Activated naive CD8-positive, alpha-beta T cell treated with anti-CD3 and anti-CD28 coated beads, Interleukin-2, amount 50 U/mL, for 24 hours (primary cell): ENCODE data around the gene OR2T11.

Experiments
- ATAC-seq: fragments of 150-1000 bp; cut with Tn5 transposase; one replicate; pipeline ENCODE4 v1.10.0; 2021
- DNase-seq: peaks from one replicate; pipeline ENCODE4 v3.0.0; 2021
- H3K27ac Mint-ChIP-seq: one replicate; pipeline ENCODE4 v1.8.0; 2021; ENCODE audit warnings: mild to moderate bottlenecking, mixed read lengths
- H3K27me3 Mint-ChIP-seq: one replicate; pipeline ENCODE4 v1.8.0; 2021; ENCODE audit warnings: mixed read lengths
- H3K36me3 Mint-ChIP-seq: one replicate; pipeline ENCODE4 v1.8.0; 2021; ENCODE audit warnings: low read depth, mixed read lengths
- H3K4me1 Mint-ChIP-seq: one replicate; pipeline ENCODE4 v1.8.0; 2021; ENCODE audit warnings: mixed read lengths
- H3K4me3 Mint-ChIP-seq: one replicate; pipeline ENCODE4 v1.8.0; 2021; ENCODE audit warnings: mild to moderate bottlenecking, moderate library complexity, mixed read lengths
- H3K9me3 Mint-ChIP-seq: one replicate; pipeline ENCODE4 v1.8.0; 2021; ENCODE audit warnings: mixed read lengths

Gene OR2T11

DNA sequence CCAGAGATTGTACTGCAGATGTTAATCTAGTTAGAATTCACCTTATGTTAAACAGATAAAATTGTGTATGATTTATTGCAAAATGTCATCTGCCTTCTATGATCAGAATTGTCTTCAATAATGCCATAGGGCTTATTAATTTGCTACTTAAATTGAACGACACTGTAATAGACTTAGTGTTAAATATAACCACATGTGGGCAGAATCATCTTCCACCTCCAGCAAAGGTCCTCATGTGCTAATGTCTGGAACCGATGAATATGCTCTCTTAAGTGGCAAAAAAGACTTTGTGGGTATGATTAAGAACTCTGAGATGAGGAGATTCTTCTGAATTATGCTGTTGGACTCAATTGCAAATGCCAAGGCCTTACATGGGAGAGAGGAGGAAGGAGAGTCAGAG lies 4.3 kb downstream of the OR2T11 start:
- ATAC-seq (no peak), DNase-seq (no peak)
- Mint-ChIP-seq H3K4me3 (no peak overlapping the region), H3K27ac (no peak overlapping the region), H3K4me1 (no peaks in the 10 kb centered on the region), H3K9me3 (no peaks in the 10 kb centered on the region), H3K36me3 (no peaks in the 10 kb centered on the region), H3K27me3 (peaks cover 2% of the 10 kb centered on the region)

DNA sequence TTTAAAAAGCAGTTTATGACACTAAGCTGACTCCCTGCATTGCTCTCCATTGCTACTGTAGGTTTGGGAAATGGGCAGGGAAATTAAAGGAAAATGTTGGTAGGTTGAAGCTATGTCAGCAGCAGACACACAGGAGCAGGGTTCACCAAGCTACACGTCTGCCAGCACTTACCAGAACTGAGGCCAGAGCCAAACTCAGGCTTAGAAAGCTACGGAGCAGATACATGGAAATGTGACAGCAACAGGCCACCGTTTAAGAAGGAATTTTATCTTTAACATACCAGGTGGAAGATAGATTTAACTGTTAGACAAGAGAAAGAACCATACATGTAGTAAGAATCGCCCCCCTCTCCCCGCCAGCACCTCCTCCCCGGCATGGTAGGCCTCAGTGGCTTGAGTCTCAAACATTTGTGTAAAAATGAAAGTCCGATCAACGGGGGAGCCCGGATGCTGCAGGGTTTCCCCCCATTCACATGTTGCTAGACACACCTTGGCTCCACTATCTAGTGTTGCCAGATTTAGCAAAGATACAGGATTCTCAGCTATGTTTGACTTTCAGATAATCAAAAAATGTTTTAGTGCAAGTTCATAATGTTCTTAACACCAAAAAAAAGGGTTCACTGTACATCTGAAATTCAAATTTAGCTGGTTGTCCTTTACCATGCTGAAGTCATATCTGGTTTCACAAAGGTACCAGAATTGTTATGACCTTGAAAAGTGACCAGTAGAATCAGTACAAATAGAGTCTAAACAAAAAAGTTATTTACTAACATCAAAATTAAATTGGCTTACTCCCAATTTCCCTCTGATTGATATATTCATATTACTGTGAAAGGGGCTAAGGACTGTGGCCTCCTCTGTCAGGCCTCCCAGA lies 6.7 kb downstream of the OR2T11 start:
- DNase-seq (no peak), ATAC-seq (no peak)
- H3K27ac Mint-ChIP-seq = no peak overlapping the region
- H3K9me3 Mint-ChIP-seq = no peaks in the 10 kb centered on the region
- no peak overlapping the region for H3K4me3 Mint-ChIP-seq
- no peaks in the 10 kb centered on the region for H3K36me3 Mint-ChIP-seq
- H3K27me3 Mint-ChIP-seq = peaks cover 2% of the 10 kb centered on the region
- H3K4me1 Mint-ChIP-seq = no peaks in the 10 kb centered on the region

DNA sequence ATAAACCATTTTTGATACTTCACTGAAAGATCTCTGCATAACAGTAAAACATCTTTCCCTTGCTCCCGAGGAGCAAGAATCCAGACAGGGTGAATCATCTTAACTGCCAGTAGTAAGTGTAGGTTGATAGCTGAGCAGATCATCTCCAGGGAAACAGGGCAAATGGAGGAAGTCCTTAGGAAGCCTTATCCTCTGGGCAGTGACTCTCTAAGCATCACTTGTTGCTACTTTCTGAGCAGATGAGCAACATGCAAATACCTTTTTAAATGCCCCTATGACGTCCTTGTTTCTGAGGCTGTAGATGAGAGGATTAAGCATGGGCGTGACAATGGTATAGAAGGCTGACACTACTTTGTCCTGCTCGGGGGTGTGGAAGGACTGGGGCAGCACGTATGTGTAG lies 8.9 kb downstream of the OR2T11 start:
- H3K4me1 Mint-ChIP-seq = no peaks in the 10 kb centered on the region

GRCh38 chr1:248625166-248625565 lies 9.7 kb downstream of the OR2T11 start:
- H3K36me3 Mint-ChIP-seq = no peaks in the 10 kb centered on the region
- no peak overlapping the region for H3K27ac Mint-ChIP-seq
- no peaks in the 10 kb centered on the region for H3K4me1 Mint-ChIP-seq
- H3K4me3 Mint-ChIP-seq = no peak overlapping the region
- ATAC-seq (no peak), DNase-seq (no peak)
- peaks cover 2% of the 10 kb centered on the region for H3K27me3 Mint-ChIP-seq
- no peaks in the 10 kb centered on the region for H3K9me3 Mint-ChIP-seq

More for the DNA sequence above, 8.9 kb downstream of the OR2T11 start:
- Mint-ChIP-seq H3K27ac (no peak overlapping the region), H3K9me3 (no peaks in the 10 kb centered on the region), H3K36me3 (no peaks in the 10 kb centered on the region), H3K27me3 (peaks cover 2% of the 10 kb centered on the region), H3K4me3 (no peak overlapping the region)
- ATAC-seq (no peak), DNase-seq (no peak)

GRCh38 chr1:248622570-248623001 lies 12.3 kb downstream of the OR2T11 start:
- Mint-ChIP-seq H3K4me1 (no peaks in the 10 kb centered on the region), H3K4me3 (no peak overlapping the region), H3K9me3 (no peaks in the 10 kb centered on the region), H3K27me3 (no peaks in the 10 kb centered on the region), H3K27ac (no peak overlapping the region), H3K36me3 (no peaks in the 10 kb centered on the region)
- ATAC-seq (peak; percentile 70), DNase-seq (no peak)

GRCh38 chr1:248621770-248622169 lies 13.1 kb downstream of the OR2T11 start:
- no peak overlapping the region for H3K4me3 Mint-ChIP-seq
- H3K9me3 Mint-ChIP-seq = no peaks in the 10 kb centered on the region
- no peaks in the 10 kb centered on the region for H3K4me1 Mint-ChIP-seq
- ATAC-seq (no peak), DNase-seq (no peak)
- no peaks in the 10 kb centered on the region for H3K36me3 Mint-ChIP-seq
- H3K27ac Mint-ChIP-seq = no peak overlapping the region
- H3K27me3 Mint-ChIP-seq = no peaks in the 10 kb centered on the region

GRCh38 chr1:248618878-248619277 lies 16.0 kb downstream of the OR2T11 start:
- ATAC-seq = peak; percentile 65
- Mint-ChIP-seq H3K9me3 (peaks cover 10% of the 10 kb centered on the region), H3K27me3 (no peaks in the 10 kb centered on the region), H3K36me3 (no peaks in the 10 kb centered on the region), H3K27ac (no peak overlapping the region), H3K4me3 (no peak overlapping the region), H3K4me1 (peaks cover 10% of the 10 kb centered on the region)
- peak; percentile 71 for DNase-seq

DNA sequence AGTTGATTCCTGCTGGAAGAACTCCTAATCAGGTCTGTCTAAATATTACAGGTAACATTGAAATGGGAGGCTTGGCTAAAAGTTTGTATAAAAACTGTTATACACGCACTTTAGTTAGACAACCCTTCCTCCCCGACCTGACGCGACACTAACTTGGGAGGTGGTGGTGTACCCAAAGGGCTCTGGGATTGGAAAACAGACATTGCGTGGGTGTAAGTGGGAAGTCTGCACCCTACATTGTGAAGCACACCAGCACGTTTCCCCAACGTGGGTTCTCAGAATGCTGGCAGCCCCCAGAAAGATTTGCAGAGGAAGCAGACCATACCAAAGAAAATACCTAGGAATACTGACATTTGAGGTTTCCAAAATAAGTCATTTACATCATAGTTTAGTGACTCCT lies 16.8 kb downstream of the OR2T11 start:
- peaks cover 10% of the 10 kb centered on the region for H3K9me3 Mint-ChIP-seq
- H3K27me3 Mint-ChIP-seq = no peaks in the 10 kb centered on the region
- ATAC-seq = no peak
- no peak overlapping the region for H3K4me3 Mint-ChIP-seq
- peaks cover 17% of the 10 kb centered on the region for H3K4me1 Mint-ChIP-seq
- DNase-seq = no peak
- H3K36me3 Mint-ChIP-seq = no peaks in the 10 kb centered on the region
- H3K27ac Mint-ChIP-seq = no peak overlapping the region

DNA sequence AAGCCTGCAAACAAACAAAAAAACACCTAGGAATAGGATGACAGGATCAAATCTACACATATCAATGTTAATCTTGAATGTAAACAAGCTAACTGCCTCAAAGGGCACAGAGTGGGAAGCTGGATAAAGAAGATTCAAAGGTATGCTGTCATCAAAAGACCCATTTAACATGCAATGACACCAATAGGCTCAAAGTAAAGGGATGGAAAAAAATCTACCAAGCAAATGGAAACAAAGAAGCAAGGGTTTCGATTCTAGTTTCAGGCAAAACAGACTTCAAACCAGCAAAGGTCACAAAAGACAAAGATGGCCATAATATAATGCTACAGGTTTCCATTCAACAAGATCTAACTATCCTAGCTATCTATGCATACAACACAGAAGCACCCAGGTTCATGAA lies 21.1 kb downstream of the OR2T11 start:
- ATAC-seq (peak; percentile 75), DNase-seq (no peak)
- Mint-ChIP-seq H3K4me1 (peaks cover 44% of the 10 kb centered on the region), H3K27me3 (no peaks in the 10 kb centered on the region), H3K27ac (peak overlapping the region; percentile 84), H3K4me3 (peak overlapping the region; percentile 14), H3K9me3 (peaks cover 10% of the 10 kb centered on the region), H3K36me3 (no peaks in the 10 kb centered on the region)

DNA sequence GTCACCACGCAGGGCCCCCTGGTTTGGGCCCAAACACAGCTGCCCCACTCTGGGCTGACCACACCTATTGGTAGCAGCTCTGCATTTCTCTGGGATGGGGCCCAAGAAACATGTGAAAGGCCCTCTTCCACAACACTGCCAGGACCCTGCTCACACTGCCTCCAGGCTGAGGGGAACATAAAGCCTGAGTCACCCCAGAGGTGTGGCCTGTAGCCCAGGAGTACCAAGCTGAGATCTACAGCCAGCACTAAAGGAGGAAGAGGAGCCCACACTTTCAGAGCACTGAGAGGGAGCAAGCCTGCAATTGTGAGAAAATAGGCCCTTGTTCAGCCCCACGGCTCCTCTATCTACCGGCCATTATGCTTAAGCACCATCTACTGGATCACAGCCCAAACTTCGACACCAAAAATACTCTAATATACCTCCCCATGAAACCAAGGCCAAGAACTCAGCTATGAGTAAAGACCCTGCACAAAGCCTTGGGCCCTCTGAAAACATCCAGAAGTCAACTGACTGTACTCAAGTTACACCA lies 22.9 kb downstream of the OR2T11 start:
- H3K4me3 Mint-ChIP-seq = no peak overlapping the region
- ATAC-seq (peak; percentile 93), DNase-seq (peak; percentile 40)
- H3K27ac Mint-ChIP-seq = no peak overlapping the region
- H3K36me3 Mint-ChIP-seq = no peaks in the 10 kb centered on the region
- peaks cover 10% of the 10 kb centered on the region for H3K9me3 Mint-ChIP-seq
- H3K4me1 Mint-ChIP-seq = peaks cover 44% of the 10 kb centered on the region
- no peaks in the 10 kb centered on the region for H3K27me3 Mint-ChIP-seq

DNA sequence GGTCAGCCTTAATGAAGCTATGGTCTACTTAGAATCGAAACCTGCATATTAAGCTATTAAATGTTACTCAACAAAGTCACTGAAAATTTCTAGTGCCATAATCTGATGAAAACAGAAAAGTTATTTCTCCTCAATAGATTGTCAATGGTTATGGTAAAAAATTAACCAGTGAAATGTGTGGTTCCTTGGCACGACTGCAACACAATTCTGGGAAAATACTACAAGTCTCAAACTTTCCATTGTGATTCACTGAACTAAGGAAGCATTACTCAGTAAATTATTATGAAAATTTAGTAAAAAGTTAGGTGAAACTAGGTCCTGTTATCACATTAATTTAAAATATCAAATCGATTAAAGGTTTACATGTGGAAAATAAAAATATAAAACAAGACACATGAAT lies 24.6 kb downstream of the OR2T11 start:
- Mint-ChIP-seq H3K36me3 (no peaks in the 10 kb centered on the region), H3K27me3 (no peaks in the 10 kb centered on the region), H3K9me3 (peaks cover 10% of the 10 kb centered on the region), H3K4me3 (no peak overlapping the region), H3K4me1 (peaks cover 44% of the 10 kb centered on the region), H3K27ac (peak overlapping the region; percentile 23)
- no peak for ATAC-seq
- no peak for DNase-seq

DNA sequence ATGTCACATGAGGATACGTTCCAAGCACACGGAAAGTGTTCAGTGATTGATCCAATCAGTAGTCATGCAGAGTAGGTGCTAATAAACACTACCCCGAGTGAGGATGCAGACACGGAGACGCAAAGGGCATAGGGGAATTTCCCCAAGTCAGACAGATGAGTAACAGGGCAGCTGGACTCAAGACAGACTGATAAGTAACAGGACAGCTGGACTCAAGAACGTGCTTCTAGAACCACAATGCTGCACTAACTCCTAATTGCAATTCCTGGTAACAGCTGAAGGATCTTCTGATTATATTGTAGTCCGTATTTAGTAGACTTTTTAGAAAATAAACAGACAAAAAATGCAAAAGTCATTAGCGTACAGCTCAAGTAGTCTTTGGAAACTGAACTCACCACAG lies 35.5 kb downstream of the OR2T11 start:
- peaks cover 7% of the 10 kb centered on the region for H3K4me1 Mint-ChIP-seq
- no peak overlapping the region for H3K27ac Mint-ChIP-seq
- ATAC-seq (no peak), DNase-seq (no peak)
- no peaks in the 10 kb centered on the region for H3K27me3 Mint-ChIP-seq
- no peak overlapping the region for H3K4me3 Mint-ChIP-seq
- no peaks in the 10 kb centered on the region for H3K36me3 Mint-ChIP-seq
- no peaks in the 10 kb centered on the region for H3K9me3 Mint-ChIP-seq

DNA sequence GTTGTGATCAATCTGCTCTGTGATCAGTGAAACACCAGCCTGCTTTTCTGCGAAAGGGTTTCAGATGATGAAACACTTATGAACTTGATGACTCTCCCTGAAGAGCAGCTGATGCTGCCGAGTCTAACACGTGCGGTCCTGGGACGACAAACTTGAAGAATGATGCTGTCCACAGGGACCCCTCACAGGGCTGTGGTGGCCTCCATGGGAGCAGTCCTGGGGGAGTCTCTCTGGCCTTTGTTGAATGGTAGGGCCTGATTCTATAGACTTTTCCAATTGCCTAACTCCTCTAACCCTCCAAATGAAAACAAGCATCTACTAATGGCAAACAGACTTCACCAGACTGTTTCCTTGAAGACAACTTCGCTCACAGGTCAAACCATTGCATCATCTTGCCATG lies 37.3 kb downstream of the OR2T11 start, which contains the start of gene OR2T10:
TSS of gene OR2T10 (minus strand) at position 112 of the 400 bp plus-strand sequence. CDS start 3,932 bp downstream, outside the sequence.
- H3K36me3 Mint-ChIP-seq = no peaks in the 10 kb centered on the region
- no peak for ATAC-seq
- no peak within 1 kb of the TSS for H3K4me3 Mint-ChIP-seq
- H3K4me1 Mint-ChIP-seq = peaks cover 7% of the 10 kb centered on the region
- no peaks in the 10 kb centered on the region for H3K9me3 Mint-ChIP-seq
- no peaks in the 10 kb centered on the region for H3K27me3 Mint-ChIP-seq
- peak within 1 kb of the TSS; percentile 69 for H3K27ac Mint-ChIP-seq
- DNase-seq = no peak

DNA sequence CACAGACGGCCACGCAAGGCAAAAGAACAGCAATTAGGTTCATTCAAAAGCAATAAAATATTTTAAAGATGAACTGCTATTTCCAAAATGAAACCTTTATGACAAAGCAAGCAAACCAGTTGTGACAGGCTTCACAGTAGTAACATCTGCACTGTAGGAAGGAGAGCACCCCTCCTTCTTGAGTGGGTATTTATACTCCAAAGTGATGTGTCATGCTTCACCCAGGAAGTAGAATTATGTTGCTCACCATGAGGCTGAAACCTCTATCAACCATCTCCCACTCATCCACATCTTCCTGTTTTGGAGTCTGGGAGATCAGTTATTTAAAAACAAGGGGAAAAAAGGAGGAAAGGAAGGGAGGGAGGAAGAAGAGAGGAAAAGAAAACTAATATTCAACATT lies 38.3 kb downstream of the OR2T11 start:
- Mint-ChIP-seq H3K27me3 (no peaks in the 10 kb centered on the region), H3K9me3 (no peaks in the 10 kb centered on the region), H3K4me3 (no peak overlapping the region), H3K27ac (peak overlapping the region; percentile 69), H3K36me3 (no peaks in the 10 kb centered on the region), H3K4me1 (peaks cover 7% of the 10 kb centered on the region)
- DNase-seq (no peak), ATAC-seq (peak; percentile 72)

DNA sequence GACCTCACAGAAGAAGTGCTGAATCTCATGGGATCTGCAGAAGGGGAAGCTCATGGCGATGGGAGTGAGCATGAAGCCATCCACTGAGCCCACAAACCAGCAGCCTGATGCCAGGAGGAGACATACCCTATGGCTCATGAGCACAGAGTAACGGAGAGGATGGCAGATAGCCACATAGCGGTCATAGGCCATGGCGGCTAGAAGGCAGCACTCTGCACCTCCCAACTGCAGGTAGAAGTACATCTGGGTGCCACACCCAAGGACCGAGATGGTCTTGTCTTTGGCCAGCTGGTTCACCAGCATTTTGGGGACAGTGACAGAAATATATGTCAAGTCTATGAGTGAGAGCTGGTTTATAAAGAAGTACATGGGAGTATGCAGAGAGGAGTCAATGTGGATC lies 41.7 kb downstream of the OR2T11 start:
- H3K4me1 Mint-ChIP-seq = peaks cover 7% of the 10 kb centered on the region
- H3K4me3 Mint-ChIP-seq = no peak overlapping the region
- DNase-seq (no peak), ATAC-seq (no peak)
- no peaks in the 10 kb centered on the region for H3K9me3 Mint-ChIP-seq
- no peaks in the 10 kb centered on the region for H3K27me3 Mint-ChIP-seq
- no peak overlapping the region for H3K27ac Mint-ChIP-seq
- no peaks in the 10 kb centered on the region for H3K36me3 Mint-ChIP-seq
